ENCODE results near the gene UBE2QL1. TPM values are rescaled to one million over a fixed set of nuclear protein-coding genes. Genes with fewer than 3 reads are reported as not detected.

UBE2QL1 gene
- total RNA-seq, 2 experiments from 2014 or later: 0.33 to 0.45 TPM

DNA sequence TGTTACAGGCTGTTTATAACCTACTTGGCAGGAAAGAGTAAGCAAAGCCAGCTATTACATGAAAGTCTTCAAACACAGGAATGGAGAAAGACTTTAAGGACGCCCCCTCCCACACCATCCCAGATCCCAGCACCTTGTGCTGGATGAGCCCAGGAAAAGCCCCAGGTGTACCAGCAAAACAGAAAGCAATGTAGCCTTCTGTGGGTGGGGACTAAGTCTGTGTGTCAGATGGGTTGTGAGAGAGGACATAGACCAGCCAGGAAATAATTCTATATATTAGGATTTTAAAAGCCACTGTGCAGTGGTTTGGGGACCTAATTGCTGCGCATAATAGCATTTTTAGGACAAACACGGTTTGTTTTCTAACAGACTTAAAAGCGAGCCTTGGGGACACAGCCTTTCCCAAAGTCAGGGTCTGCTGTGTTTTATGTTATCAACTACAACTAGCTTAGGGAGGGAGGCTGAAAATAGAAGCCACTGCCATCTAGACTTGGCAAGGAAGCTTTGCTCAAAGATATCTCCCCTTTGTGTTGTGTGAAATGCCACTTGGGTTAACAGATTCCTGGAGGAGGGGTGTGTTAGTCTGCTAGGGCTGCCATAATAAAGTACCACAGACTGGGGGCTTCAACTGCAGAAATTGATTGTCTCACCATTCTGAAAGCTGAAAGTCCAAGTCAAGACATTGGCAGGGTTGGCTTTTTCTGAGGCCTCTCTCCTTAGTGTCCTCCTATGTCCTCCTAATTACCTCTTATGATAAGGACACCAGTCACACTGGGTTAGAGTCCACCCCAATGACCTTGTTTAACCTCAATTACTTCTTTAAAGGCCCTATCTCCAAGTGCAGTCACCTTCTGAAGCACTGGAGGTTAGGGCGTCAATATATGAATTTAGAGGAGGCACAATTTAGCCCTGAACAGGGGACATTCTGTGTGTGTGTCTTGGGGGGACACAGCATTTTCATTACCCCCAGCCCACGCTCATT lies 17.2 kb upstream of the UBE2QL1 start:
- ChIA-PET POLR2A (no interaction called here), CTCF (no interaction called here)
- Histone ChIP-seq H3K27me3 (ENCODE audit: control insufficient read depth in 1 of 2, insufficient read depth in 2 of 2, low read length in 2 of 2) (peaks cover 13 to 15% of the 10 kb centered on the region in 2 experiments), H3K4me1 (ENCODE audit: insufficient read depth, low read length) (no peaks in the 10 kb centered on the region), H3K27ac (ENCODE audit: low read depth in 1 of 2, low read length in 2 of 2) (no peak overlapping the region), H3K36me3 (ENCODE audit: insufficient read depth, low read length) (no peaks in the 10 kb centered on the region), H3K9me3 (ENCODE audit: control insufficient read depth in 1 of 2, insufficient read depth in 1 of 2, low read length in 2 of 2) (peaks cover 0 to 4% of the 10 kb centered on the region in 2 experiments), H3K4me3 (ENCODE audit: low read length) (no peak overlapping the region)
- Mint-ChIP-seq H3K4me1 (ENCODE audit: low read depth) (no peaks in the 10 kb centered on the region), H3K27me3 (peaks cover 80% of the 10 kb centered on the region), H3K27ac (no peak overlapping the region), H3K4me3 (no peak overlapping the region), H3K9me3 (no peaks in the 10 kb centered on the region), H3K36me3 (ENCODE audit: low read depth) (no peaks in the 10 kb centered on the region)
- TF ChIP-seq, protein P1, sequence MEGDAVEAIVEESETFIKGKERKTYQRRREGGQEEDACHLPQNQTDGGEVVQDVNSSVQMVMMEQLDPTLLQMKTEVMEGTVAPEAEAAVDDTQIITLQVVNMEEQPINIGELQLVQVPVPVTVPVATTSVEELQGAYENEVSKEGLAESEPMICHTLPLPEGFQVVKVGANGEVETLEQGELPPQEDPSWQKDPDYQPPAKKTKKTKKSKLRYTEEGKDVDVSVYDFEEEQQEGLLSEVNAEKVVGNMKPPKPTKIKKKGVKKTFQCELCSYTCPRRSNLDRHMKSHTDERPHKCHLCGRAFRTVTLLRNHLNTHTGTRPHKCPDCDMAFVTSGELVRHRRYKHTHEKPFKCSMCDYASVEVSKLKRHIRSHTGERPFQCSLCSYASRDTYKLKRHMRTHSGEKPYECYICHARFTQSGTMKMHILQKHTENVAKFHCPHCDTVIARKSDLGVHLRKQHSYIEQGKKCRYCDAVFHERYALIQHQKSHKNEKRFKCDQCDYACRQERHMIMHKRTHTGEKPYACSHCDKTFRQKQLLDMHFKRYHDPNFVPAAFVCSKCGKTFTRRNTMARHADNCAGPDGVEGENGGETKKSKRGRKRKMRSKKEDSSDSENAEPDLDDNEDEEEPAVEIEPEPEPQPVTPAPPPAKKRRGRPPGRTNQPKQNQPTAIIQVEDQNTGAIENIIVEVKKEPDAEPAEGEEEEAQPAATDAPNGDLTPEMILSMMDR (IDR thresholded peaks at IDR 0.05): no peak
- no peak for DNase-seq
- intact Hi-C loops (cut with DNase I, micrococcal nuclease): no loop called here
- ATAC-seq (ENCODE audit: poor library complexity): no peak

DNA sequence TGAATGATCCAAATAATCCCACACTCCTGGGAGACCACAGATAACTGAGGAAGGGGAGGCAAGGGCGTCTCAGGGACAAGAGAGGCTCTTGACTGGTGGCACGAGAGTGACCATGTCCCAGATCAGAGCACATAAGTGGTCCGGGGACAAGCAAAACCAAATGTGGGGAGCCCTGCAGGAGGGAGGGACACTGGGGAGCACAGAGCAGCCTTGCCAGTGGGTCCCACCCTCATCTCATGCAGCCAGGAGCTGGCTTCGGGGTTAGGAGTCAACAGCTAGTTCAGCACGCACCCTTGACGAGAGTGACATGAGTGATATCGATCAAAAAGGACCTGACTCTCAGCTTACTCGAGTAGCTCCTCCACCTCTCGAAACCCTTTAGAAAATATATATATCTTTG lies 16.5 kb upstream of the UBE2QL1 start:
- no peak overlapping the region for H3K27ac Mint-ChIP-seq
- H3K4me3 Mint-ChIP-seq: no peak overlapping the region
- H3K36me3 Mint-ChIP-seq (ENCODE audit: low read depth): no peaks in the 10 kb centered on the region
- ChIA-PET POLR2A (no interaction called here), CTCF (no interaction called here)
- no peaks in the 10 kb centered on the region for H3K4me1 Mint-ChIP-seq (ENCODE audit: low read depth)
- no peak for DNase-seq
- Histone ChIP-seq H3K4me1 (ENCODE audit: insufficient read depth, low read length) (no peaks in the 10 kb centered on the region), H3K9me3 (ENCODE audit: control insufficient read depth in 1 of 2, insufficient read depth in 1 of 2, low read length in 2 of 2) (peaks cover 0 to 4% of the 10 kb centered on the region in 2 experiments), H3K27ac (ENCODE audit: low read depth in 1 of 2, low read length in 2 of 2) (no peak overlapping the region), H3K27me3 (ENCODE audit: control insufficient read depth in 1 of 2, insufficient read depth in 2 of 2, low read length in 2 of 2) (peaks cover 13 to 15% of the 10 kb centered on the region in 2 experiments), H3K36me3 (ENCODE audit: insufficient read depth, low read length) (no peaks in the 10 kb centered on the region), H3K4me3 (ENCODE audit: low read length) (no peak overlapping the region)
- ATAC-seq (ENCODE audit: poor library complexity): no peak
- intact Hi-C loops (cut with DNase I, micrococcal nuclease): no loop called here
- H3K9me3 Mint-ChIP-seq: no peaks in the 10 kb centered on the region
- peaks cover 79% of the 10 kb centered on the region for H3K27me3 Mint-ChIP-seq
- TF ChIP-seq, protein P1 (IDR thresholded peaks at IDR 0.05): no peak

DNA sequence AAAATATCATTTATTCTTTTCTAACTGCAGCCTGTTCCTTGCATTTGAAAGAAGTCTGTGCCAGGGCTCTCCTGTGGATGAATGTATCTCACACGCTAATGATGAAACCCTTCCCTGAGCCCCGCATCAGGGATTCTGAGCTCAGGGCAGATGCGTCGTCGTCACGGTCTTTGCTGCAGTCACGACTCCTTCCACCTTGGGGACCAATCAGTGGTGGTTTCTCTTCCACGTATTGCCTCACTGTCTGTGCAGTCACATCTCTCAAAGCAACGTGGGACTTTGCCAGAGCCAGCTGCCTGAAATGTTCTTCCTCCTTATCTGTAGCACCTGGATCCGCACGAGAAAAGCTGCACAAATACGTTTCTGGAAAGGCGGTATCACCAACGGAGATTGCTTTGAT lies 13.9 kb upstream of the UBE2QL1 start:
- intact Hi-C loops (cut with DNase I, micrococcal nuclease): loop anchor here in 1 of 2 experiments (5.0 kb wide), 1 partner anchor 142 kb away; no protein-coding TSS in a partner anchor
- Mint-ChIP-seq H3K27me3 (peaks cover 76% of the 10 kb centered on the region), H3K27ac (no peak overlapping the region), H3K4me3 (no peak overlapping the region), H3K9me3 (peaks cover 2% of the 10 kb centered on the region), H3K36me3 (ENCODE audit: low read depth) (no peaks in the 10 kb centered on the region), H3K4me1 (ENCODE audit: low read depth) (no peaks in the 10 kb centered on the region)
- ATAC-seq (ENCODE audit: poor library complexity): no peak
- H3K27me3 ChIP-seq (ENCODE audit: control insufficient read depth in 1 of 2, insufficient read depth in 2 of 2, low read length in 2 of 2): peaks cover 13 to 19% of the 10 kb centered on the region in 2 experiments
- ChIA-PET POLR2A (no interaction called here), CTCF (no interaction called here)
- H3K4me1 ChIP-seq (ENCODE audit: insufficient read depth, low read length): no peaks in the 10 kb centered on the region
- H3K36me3 ChIP-seq (ENCODE audit: insufficient read depth, low read length): no peaks in the 10 kb centered on the region
- H3K9me3 ChIP-seq (ENCODE audit: control insufficient read depth in 1 of 2, insufficient read depth in 1 of 2, low read length in 2 of 2): peaks cover 0 to 4% of the 10 kb centered on the region in 2 experiments
- no peak overlapping the region for H3K4me3 ChIP-seq (ENCODE audit: low read length)
- no peak for DNase-seq
- no peak overlapping the region for H3K27ac ChIP-seq (ENCODE audit: low read depth in 1 of 2, low read length in 2 of 2)
- TF ChIP-seq, protein P1 (IDR thresholded peaks at IDR 0.05): no peak

Measured in CD4-positive, alpha-beta T cell (primary cell).